GM21825 (cell line): ENCODE data around the gene WASF3.

Experiments
- ATAC-seq: cut with Tn5 transposase; IDR thresholded peaks from one replicate; pipeline ENCODE4 v1.9.1; 2021; ENCODE audit warnings: mild to moderate bottlenecking, moderate library complexity; ENCODE audit not compliant: unreplicated experiment

Gene WASF3

DNA sequence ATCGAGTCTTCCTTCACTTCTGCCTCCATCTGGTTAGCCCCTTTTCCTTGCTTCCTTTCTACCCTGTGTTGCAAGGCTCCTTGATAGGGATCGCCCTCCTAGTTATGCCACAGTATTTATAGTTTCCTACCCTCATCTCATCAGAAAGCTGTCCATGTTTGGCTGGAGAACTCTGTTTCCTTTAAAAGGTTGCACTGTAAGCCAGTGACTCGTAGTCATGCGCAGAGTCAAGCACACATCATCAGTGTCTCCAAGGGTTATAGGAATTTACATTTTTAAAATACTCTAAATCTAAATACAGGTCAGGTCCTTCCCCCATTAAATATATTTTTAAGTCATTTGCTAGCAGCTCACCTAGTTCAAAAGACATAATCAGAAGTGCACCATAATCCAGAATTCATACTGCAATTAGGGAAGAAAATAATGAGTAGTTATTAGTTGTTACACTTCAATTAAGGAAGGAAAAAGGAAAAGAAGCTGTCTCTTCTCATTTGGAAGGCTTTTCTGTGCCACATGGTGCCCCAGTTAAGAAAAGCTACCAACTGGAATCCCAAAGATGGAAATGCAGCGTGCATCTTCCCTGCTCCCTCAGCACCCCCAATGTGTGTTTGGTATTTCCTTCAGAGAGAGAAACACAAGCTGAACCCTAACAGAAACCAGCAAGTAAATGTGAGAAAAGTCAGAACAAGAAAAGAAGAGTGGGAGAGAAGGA lies 122.1 kb downstream of the WASF3 start:
- ATAC-seq, result no peak

GRCh38 chr13:26680123-26680450 lies 122.6 kb downstream of the WASF3 start:
- ATAC-seq, result no peak

GRCh38 chr13:26680572-26680971 lies 123.1 kb downstream of the WASF3 start:
- ATAC-seq, result no peak

DNA sequence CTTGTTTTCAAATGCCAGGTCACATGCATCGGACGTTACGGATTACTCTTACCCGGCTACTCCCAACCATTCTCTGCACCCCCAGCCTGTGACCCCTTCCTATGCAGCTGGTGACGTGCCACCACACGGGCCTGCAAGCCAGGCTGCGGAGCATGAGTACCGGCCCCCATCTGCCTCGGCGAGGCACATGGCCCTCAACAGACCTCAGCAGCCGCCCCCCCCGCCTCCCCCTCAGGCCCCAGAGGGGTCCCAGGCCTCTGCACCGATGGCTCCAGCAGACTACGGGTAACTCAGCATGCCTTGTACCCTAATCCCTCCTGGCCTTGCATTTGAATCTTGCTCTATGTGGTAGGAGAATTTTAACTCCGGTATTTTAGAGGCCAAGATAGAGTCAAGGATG lies 123.6 kb downstream of the WASF3 start:
- ATAC-seq, result no peak

- ATAC-seq, result no peak
Observed at GRCh38 chr13:26682606-26683005, 125.1 kb downstream of the WASF3 start.

GRCh38 chr13:26685606-26686005 lies 128.1 kb downstream of the WASF3 start:
- no peak for ATAC-seq

GRCh38 chr13:26686285-26686684 lies 128.8 kb downstream of the WASF3 start:
- no peak for ATAC-seq

GRCh38 chr13:26688286-26688685 lies 130.8 kb downstream of the WASF3 start:
- no peak for ATAC-seq

- no peak for ATAC-seq
Observed at GRCh38 chr13:26688980-26689379, 131.5 kb downstream of the WASF3 start.

GRCh38 chr13:26693749-26694463 lies 136.4 kb downstream of the WASF3 start:
- ATAC-seq, result no peak

GRCh38 chr13:26694609-26695359 lies 137.3 kb downstream of the WASF3 start:
- no peak for ATAC-seq

GRCh38 chr13:26695360-26695705 lies 137.8 kb downstream of the WASF3 start:
- no peak for ATAC-seq

GRCh38 chr13:26695891-26696311 lies 138.4 kb downstream of the WASF3 start:
- ATAC-seq, result no peak

DNA sequence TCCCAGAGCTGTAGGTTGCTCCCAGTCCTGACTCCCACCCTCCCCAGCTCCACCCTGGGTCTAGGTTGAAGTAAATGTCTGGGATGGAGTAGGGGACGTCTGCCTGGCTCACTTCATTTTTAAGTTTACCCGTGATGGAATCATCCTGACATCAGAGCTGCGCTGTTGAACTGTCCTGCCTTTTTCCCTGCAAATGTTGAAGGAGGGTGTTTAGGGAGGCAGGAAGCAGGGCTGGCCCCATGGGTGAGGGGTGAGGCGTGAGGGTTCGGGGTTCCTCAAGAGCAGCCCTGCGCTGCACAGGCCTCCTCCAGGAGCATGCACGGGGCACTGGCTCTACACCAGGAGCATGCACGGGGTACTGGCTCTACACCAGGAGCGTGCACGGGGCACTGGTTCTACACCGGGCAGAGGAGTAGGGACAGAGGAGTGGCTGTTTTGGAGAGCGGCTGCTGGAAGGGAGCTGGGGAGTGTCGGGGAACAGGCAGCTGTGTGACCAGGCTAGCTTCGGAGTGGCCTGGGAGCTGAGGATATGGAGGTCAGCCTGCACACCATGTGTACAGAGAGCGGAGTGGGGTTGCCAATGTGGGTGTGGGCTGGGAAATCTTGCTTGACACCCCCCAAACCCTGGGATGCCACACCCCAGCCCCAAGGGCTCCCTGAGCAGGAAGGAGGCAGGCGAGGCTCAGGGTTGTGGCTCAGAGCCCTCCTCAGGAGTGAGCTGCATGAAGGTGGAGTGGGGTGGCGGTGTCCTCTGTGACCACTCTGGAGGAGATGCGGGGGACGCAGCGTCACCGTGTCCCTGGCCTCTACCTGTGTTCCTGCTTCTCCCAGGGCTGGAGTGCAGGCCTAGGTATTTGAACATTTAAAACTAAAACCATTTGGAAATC lies 139.8 kb downstream of the WASF3 start:
- no peak for ATAC-seq

- peak; percentile 52 for ATAC-seq
Observed at GRCh38 chr13:26698392-26699196, 141.1 kb downstream of the WASF3 start.

DNA sequence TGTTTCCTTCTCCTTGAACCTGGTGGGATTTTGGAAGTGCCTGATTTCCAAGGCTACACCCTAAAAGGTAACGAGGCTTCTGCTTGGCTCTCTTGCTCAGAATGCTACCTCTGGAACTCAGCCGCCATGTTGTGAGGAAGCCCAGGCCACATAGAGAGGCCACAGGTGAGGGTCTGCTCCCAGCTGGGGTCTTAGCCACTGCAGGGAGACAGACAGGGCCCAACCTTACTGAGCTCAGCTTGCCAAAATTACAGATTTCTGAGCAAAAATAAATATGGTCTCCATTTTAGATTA lies 141.7 kb downstream of the WASF3 start:
- no peak for ATAC-seq

DNA sequence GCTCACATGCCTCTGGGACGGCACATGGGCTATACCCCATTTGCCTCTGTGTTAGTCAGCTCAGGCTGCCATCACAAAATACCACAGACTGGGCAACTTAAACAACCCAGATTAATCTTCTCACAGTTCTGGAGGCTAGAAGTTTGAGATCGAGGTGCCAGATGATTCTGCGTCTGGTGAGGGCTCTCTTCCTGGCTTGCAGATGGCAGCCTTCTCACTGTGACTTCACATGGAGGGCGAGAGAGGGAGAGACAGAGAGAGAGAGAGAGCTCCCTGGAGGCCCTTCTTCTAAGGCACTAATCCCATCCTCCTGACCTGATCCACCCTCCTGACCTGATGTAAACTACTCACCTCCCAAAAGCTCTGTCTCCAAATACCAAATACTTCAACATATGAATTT lies 148.1 kb downstream of the WASF3 start:
- no peak for ATAC-seq

DNA sequence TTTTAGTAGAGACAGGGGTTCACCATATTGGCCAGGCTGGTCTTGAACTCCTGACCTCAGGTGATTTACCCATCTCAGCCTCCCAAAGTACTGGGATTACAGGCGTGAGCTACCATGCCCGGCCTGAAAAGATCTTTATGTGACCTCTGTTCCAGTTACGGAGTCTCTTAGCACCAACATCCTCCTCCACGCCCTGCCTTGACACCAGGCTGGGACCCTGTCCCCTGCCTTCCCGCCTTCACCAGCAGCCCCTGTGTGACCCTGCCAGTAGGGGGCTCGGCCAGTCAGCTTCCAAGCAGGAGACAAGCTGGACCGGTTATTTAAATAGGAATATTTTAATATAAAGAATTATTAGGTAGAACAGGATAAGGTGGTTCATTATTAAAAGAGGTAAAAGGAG lies 148.9 kb downstream of the WASF3 start:
- ATAC-seq, result no peak

GRCh38 chr13:26707122-26708006 lies 149.9 kb downstream of the WASF3 start:
- no peak for ATAC-seq

- ATAC-seq, result no peak
Observed at GRCh38 chr13:26708007-26708297, 150.5 kb downstream of the WASF3 start.
